SJCRH30 (cell line): ENCODE results near the gene DST. TPM values are rescaled to one million over a fixed set of nuclear protein-coding genes. Genes with fewer than 3 reads are reported as not detected.

Experiments
- DNase-seq, 2 experiments: peaks; one replicate each; pipeline ENCODE4 v3.0.0-alpha.2; 2015 to 2020
- H3K27ac ChIP-seq: fragments of 250-450 bp; sonication (Bioruptor Pico); 2 replicates; pipeline ENCODE4 v1.5.1; 2020; ENCODE audit warnings: mild to moderate bottlenecking, moderate library complexity
- H3K27me3 ChIP-seq: fragments of 250-450 bp; sonication (Bioruptor Pico); 2 replicates; pipeline ENCODE4 v1.5.1; 2020; ENCODE audit warnings: mild to moderate bottlenecking, moderate library complexity
- H3K36me3 ChIP-seq: fragments of 250-450 bp; sonication (Bioruptor Pico); 2 replicates; pipeline ENCODE4 v1.5.1; 2020; ENCODE audit warnings: mild to moderate bottlenecking, moderate library complexity
- H3K4me1 ChIP-seq: fragments of 250-450 bp; sonication (Bioruptor Pico); 2 replicates; pipeline ENCODE4 v1.5.1; 2020; ENCODE audit warnings: mild to moderate bottlenecking, moderate library complexity
- H3K4me3 ChIP-seq: fragments of 250-450 bp; sonication (Bioruptor Pico); 2 replicates; pipeline ENCODE4 v1.5.1; 2020; ENCODE audit warnings: mild to moderate bottlenecking, moderate library complexity
- H3K9me3 ChIP-seq: fragments of 250-450 bp; sonication (Bioruptor Pico); replicated peaks from 2 replicates; pipeline ENCODE4 v1.5.1; 2020; ENCODE audit warnings: mild to moderate bottlenecking, moderate library complexity
- total RNA-seq: library from RNA; depleted of rRNA; stranded (reverse); fragments of >200 nt; shearing (Covaris generic); gene quantifications from 2 replicates; pipeline ENCODE4 v1.2.3, GENCODE V29; 2014

Gene DST
- total RNA-seq, 1 experiment from 2014 or later: 87.9 TPM

DNA sequence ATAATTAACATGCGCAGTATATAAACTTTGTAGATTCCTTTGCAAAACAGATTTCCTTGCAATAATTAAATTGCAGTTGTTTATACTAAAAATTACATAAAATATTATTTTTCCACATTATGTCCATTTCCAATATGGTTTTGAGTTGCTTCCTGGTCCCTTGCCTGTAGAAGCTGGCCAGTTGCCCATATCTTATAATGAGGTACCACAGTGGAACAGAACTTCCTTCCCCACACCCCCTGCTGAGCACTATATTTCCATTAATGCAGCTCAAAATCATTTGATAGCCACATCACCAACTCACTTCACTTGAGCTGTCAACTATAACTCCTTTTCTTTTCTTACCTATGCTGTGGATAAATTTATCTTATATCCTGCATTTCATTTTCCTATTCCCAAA lies 194.6 kb downstream of the DST start:
- H3K36me3 ChIP-seq: 0 out of 2 replicates have a peak, but pooled peaks cover 2% of the 10 kb centered on the region
- H3K27me3 ChIP-seq: no peaks in the 10 kb centered on the region
- peak in 1 of 2 experiments; percentile 14 for DNase-seq
- no peaks in the 10 kb centered on the region for H3K4me1 ChIP-seq
- H3K9me3 ChIP-seq: no peaks in the 10 kb centered on the region
- no peak overlapping the region for H3K4me3 ChIP-seq
- H3K27ac ChIP-seq: no peak overlapping the region

DNA sequence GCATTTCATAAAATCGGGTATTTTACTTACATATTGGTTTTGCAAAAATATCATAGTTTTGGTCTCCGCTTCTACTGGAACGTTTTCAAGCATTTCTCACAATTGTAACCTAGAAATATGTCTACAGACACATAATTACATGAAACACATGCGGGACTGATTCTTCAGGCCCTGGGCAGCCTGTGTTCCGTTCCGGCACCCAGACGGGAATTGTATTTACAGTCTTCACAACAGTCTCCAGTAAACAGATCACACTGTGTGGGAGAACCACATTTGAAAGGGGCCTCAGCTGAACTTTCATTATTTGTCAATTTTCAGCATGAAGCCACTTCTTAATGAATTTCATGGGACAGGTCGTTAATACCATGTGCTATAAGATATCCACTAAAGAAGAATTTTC lies 196.9 kb downstream of the DST start:
- no peaks in the 10 kb centered on the region for H3K27me3 ChIP-seq

DNA sequence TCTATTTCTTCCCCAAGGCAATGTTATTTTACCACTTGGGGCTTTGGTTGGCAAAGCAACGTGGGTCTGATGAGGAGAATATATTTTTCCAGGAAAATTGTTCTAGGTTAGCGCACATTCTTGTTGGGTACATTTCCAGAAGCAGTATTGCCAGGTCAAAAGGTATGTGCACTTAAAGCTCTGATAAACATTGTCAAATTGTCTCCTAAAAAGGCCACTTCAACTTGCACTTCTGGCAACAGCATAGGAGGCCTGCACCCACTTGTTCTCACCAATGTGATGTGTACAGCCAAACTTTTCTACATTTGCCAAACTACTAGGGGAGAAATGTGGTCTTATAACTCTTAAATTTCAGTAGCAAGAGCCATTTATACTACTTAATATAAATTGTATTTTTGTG lies 197.8 kb downstream of the DST start:
- Histone ChIP-seq H3K36me3 (no peaks in the 10 kb centered on the region), H3K27ac (no peak overlapping the region), H3K9me3 (peaks cover under 1% of the 10 kb centered on the region), H3K27me3 (no peaks in the 10 kb centered on the region), H3K4me1 (no peaks in the 10 kb centered on the region), H3K4me3 (no peak overlapping the region)
- DNase-seq: no peak

More for the DNA sequence above, 196.9 kb downstream of the DST start:
- Histone ChIP-seq H3K4me3 (no peak overlapping the region), H3K9me3 (no peaks in the 10 kb centered on the region), H3K27ac (no peak overlapping the region), H3K36me3 (no peaks in the 10 kb centered on the region), H3K4me1 (no peaks in the 10 kb centered on the region)
- DNase-seq: no peak

DNA sequence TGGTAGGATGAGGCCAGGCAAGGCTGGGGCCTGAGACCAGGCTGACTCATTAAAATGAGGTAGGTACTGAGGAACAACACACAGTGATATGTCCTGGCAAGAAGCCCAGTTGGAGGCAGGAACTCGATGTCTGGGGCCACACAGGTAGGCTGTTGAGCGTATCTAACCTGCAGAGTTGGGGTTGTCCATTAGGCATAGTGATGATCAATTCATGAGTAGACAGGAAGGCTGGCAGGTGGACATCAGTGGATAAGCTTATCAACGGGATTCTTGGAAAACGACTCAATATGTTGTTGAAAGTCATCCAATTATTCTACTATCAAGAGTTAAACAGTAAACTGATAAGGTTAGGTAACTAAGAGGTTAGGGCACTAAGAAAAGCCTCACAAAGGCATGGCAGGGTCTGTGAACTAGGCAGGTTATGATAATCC lies 202.1 kb downstream of the DST start:
- no peak for DNase-seq
- Histone ChIP-seq H3K4me1 (no peaks in the 10 kb centered on the region), H3K27me3 (no peaks in the 10 kb centered on the region), H3K27ac (no peak overlapping the region), H3K9me3 (peaks cover 4% of the 10 kb centered on the region), H3K36me3 (no peaks in the 10 kb centered on the region), H3K4me3 (no peak overlapping the region)

DNA sequence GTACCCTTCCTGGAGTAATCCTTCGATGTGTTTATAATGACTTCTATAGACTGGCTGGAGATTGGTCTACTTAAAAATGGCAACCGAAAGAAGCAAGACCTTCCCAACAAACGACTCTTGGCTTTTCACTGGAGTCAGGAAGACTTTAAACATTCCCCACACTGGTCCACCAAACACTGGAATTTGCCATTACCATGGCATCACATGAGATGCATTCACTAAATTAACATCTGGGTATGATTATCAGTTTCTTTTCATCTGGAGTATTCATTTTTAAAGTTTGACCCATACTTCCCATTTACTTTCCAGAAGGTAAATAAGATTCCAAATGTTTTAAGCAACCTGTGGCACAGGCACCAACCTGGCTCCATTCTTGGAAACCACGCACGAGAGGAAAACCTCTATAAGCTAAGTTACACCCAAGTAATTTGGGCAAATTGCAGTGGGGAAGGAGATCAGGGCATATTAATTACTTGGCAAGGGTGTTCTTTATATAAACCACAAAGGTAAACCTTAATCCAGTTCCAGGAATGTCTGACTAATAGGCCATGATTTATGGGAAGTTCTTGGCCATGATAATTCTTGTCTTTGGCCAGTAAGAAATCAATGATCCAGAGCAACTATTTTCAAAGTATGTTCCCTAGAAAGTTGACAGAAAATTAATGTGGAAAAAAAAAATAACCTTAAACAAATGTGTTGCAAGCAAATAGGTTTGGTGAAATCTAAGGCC lies 205.4 kb downstream of the DST start:
- Histone ChIP-seq H3K4me1 (no peaks in the 10 kb centered on the region), H3K36me3 (no peaks in the 10 kb centered on the region), H3K4me3 (no peak overlapping the region), H3K27me3 (no peaks in the 10 kb centered on the region), H3K27ac (no peak overlapping the region), H3K9me3 (peaks cover 4% of the 10 kb centered on the region)
- no peak for DNase-seq

DNA sequence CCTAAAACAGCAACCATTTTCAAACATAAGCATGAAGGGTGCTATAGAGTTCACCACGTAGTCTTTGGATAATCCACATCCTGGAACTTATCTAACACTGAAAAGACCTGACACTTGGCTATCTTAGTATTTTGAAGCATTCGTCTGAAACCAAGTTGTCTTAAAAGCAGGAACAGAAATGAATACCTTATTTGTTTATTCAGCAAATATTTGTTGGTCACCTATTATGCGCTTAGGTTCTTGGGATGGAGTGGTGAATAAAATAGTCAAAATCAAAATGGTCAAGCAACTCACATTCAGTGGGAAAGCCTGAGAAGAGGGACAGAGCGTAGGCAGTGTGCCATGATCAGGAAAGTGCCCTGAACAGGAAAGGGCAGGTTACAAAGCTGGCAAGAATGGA lies 206.9 kb downstream of the DST start:
- Histone ChIP-seq H3K4me3 (no peak overlapping the region), H3K36me3 (no peaks in the 10 kb centered on the region), H3K27ac (no peak overlapping the region), H3K9me3 (peaks cover 4% of the 10 kb centered on the region), H3K4me1 (no peaks in the 10 kb centered on the region), H3K27me3 (no peaks in the 10 kb centered on the region)
- no peak for DNase-seq

DNA sequence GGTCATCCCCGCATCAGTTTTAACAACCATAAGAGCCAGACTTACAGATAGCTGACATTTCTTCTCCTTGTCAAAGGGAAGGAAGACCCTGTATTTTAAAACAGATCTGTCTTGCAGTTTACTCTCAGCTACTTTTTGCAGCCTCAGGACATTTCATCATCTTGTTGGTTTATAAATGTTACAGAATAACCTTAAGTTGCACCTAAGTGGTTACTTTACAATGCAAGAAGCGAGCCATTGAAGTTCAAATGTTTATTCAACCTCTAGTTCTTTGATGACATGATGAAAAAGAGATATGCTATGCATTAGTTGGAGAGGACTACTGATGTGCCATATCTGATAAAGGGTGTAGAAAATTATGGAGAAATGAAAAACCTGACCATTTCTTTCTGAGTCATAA lies 207.4 kb downstream of the DST start:
- Histone ChIP-seq H3K27me3 (no peaks in the 10 kb centered on the region), H3K9me3 (peaks cover 4% of the 10 kb centered on the region), H3K4me1 (no peaks in the 10 kb centered on the region), H3K36me3 (no peaks in the 10 kb centered on the region), H3K4me3 (no peak overlapping the region), H3K27ac (no peak overlapping the region)
- DNase-seq: no peak

DNA sequence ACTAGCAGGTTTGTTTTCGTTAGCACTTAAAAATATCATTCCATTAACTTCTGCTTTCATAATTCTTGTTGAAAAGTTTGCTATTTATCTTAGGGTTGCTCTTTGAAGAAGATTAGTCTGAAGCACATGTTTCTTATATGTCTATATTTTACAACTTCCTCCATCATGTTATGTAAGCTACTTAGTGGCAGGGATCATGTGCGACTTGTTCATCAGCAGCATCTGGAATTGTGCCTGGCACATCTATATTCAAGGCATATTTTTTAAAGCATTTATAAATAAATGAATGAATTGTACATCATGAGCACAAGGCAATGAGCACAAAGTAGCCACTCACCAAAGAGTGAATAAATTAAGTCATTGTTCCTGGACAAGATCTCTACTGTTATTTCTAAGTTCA lies 208.1 kb downstream of the DST start:
- Histone ChIP-seq H3K4me3 (no peak overlapping the region), H3K36me3 (no peaks in the 10 kb centered on the region), H3K27ac (no peak overlapping the region), H3K9me3 (peaks cover 1% of the 10 kb centered on the region), H3K4me1 (no peaks in the 10 kb centered on the region), H3K27me3 (no peaks in the 10 kb centered on the region)
- no peak for DNase-seq

DNA sequence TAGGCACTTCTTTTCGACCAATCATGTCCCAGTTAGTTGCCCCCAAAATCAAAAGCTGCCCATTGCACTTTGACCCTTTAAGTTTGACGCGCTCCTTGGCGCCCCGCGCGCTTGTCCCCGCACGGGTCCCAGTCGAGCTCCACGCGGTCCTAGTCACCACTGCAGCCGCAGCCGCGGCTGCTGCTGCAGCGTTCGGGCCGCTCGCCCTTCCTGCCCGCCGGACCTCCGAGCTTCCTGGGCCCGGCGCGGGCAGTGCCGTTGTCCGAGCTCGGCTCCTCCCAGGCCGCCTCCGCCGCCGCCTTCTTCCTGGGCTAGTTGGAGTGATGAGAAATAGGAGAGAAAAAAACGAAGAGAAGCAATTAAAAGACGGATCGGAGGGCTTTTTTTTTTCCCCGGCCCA lies 209.6 kb downstream of the DST start:
- no peak overlapping the region for H3K4me3 ChIP-seq
- DNase-seq: no peak
- H3K4me1 ChIP-seq: no peaks in the 10 kb centered on the region
- no peaks in the 10 kb centered on the region for H3K9me3 ChIP-seq
- no peak overlapping the region for H3K27ac ChIP-seq
- no peaks in the 10 kb centered on the region for H3K27me3 ChIP-seq
- H3K36me3 ChIP-seq: no peaks in the 10 kb centered on the region

DNA sequence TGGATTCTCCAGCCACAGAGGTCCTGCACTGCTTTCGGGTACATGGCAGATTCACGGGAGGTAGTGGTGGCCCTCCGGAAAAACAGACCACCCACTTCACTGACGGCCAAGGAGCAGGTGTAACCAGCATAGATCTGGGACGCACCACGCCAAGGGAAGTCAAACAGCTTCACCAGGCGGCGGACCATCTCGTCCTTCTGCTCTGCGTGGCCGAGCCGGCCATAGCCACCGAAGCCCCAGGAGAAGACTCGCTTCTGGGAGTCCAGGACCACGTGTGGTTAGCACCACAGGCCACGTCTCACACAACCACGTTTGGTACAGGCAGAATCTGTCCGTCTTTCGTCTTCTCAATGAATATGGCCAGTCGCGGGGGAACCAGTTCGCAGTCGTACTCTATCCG lies 210.5 kb downstream of the DST start:
- DNase-seq: no peak

DNA sequence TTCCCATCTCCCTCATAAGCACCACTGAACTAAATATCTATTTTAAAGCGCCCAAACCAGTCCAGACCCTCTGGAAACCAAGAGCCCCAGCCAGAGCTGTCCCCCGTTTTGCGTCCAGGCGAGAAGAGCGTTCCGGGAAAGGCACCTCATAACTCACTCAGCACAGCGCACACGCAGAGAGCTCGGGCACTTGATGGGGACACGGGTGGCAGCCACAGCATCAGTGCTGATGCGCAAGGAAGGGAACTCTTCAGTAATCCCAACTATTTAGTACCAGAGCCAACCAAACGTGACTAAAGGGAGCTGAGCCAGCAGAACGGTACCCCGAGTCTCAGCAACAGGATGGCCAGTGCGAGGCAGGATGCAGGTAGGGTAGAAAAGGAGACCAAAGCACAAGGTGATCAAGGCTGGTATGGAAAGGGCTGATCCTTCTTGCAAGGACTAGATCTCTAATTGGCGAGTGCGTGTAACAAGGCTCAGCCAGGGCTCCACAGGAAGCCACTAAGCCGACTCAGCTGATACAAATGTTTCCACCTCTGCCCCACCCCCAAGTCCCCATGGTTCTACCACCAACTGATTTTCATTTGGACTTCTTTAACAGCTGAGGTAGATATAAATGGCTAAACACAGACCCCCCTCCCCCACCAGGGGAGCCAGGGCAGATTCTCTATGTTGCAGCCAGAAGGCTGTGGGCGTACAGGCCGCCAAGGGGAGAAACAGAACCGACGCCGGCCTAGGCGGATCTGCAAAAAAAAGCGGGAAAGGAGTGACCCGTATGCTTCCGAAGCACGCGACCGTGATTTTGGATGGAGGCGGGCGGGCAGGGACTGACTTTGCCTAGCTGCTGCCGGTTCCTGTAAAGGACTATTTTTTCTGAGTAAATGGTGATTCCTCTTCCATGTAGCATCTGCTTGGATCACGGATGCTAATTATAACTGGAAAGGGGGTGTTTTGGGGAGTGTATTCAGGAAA lies 211.8 kb downstream of the DST start:
- H3K27me3 ChIP-seq: no peaks in the 10 kb centered on the region
- DNase-seq: no peak
- H3K27ac ChIP-seq: no peak overlapping the region
- no peaks in the 10 kb centered on the region for H3K9me3 ChIP-seq
- no peaks in the 10 kb centered on the region for H3K36me3 ChIP-seq
- no peaks in the 10 kb centered on the region for H3K4me1 ChIP-seq
- no peak overlapping the region for H3K4me3 ChIP-seq

More for the DNA sequence above, 210.5 kb downstream of the DST start:
- Histone ChIP-seq H3K9me3 (no peaks in the 10 kb centered on the region), H3K27ac (no peak overlapping the region), H3K27me3 (no peaks in the 10 kb centered on the region), H3K4me3 (no peak overlapping the region), H3K4me1 (no peaks in the 10 kb centered on the region), H3K36me3 (no peaks in the 10 kb centered on the region)

DNA sequence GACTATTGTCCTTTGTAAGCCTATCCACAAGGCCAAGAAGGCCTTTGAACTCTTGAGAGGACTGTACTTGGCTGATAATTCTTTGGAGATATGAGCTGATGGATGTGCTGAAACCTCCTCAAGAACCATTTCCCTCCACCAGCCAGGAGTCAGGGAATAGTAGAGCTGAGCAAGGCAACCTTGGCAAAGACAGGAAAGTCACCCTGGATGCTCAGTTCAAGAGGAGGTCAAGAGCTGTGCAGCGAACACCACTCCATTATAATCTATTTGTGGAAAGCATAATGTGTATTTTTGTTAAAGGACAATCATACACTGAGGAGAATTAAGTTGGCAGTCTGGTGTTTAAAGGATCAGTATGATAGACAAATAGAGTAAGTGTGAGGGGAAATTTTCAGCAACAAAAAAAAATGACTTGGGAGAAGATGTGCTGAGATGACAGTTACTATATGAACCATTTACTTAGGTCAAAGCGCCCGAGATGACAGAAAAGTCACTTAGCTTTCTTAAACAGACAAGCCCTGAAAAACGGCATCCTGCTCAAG lies 218.1 kb downstream of the DST start:
- Histone ChIP-seq H3K9me3 (no peaks in the 10 kb centered on the region), H3K36me3 (no peaks in the 10 kb centered on the region), H3K4me1 (no peaks in the 10 kb centered on the region), H3K27ac (no peak overlapping the region), H3K27me3 (no peaks in the 10 kb centered on the region), H3K4me3 (no peak overlapping the region)
- no peak for DNase-seq

DNA sequence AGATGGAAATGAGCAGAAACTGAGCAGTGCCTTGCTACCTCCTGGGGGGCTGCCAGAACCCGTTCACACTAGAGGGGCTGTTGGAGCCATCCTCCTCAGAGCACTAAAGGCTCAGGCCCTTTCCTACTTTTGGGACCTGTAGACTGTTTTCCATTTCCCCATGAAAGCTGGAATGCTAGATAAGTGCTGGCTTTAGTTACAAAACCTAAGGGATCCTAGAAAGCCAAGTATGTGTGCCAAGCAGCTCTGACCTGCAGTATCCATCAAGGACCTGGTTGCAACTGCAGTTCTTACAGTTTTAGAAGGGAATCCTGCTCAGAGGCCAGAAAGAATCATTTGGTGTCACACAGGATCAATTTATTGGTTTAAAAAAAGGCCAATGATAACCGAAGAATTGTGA lies 218.6 kb downstream of the DST start:
- DNase-seq: no peak
- no peaks in the 10 kb centered on the region for H3K9me3 ChIP-seq
- no peaks in the 10 kb centered on the region for H3K36me3 ChIP-seq
- H3K4me3 ChIP-seq: no peak overlapping the region
- H3K27ac ChIP-seq: no peak overlapping the region
- H3K27me3 ChIP-seq: no peaks in the 10 kb centered on the region
- no peaks in the 10 kb centered on the region for H3K4me1 ChIP-seq

DNA sequence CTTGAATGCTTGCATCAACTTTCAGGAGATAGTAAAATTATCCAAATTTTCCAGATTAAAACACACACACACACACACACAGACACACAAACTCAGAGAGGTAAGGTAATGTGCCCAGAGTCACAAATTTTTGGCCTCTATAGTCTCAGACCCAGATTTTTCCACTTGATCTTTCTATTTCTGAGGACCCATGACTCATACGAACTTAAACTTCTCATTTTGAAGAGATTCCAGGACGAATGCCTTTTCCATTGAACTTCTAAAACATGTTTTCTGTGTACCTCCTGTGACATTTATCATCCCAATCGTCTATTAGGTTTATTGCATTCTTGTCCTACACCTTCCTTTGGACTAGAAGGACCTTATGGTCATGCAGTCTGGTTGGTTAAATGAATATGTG lies 222.4 kb downstream of the DST start:
- no peak for DNase-seq
- Histone ChIP-seq H3K4me3 (no peak overlapping the region), H3K27ac (no peak overlapping the region), H3K27me3 (no peaks in the 10 kb centered on the region), H3K9me3 (no peaks in the 10 kb centered on the region), H3K36me3 (no peaks in the 10 kb centered on the region), H3K4me1 (no peaks in the 10 kb centered on the region)

DNA sequence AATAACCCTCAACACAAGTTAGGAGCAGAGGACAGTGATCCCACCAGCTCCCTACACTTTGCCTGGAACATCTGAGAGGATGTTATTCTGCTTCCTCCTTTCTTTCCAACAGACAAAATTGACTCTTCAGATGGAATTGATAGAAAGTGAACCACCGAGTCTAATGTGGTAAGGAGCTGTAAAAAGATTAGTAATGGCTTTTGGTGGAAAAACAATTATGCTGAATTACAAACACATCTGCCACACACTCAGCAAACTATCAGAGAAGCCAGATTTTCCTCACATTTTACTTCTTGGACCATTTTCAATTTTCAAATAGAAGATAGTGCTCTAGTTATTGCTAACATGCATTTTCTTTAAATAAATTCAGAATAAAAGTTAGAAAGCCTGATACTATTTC lies 223.5 kb downstream of the DST start:
- no peak overlapping the region for H3K4me3 ChIP-seq
- no peak for DNase-seq
- H3K9me3 ChIP-seq: no peaks in the 10 kb centered on the region
- no peaks in the 10 kb centered on the region for H3K4me1 ChIP-seq
- no peaks in the 10 kb centered on the region for H3K27me3 ChIP-seq
- no peak overlapping the region for H3K27ac ChIP-seq
- no peaks in the 10 kb centered on the region for H3K36me3 ChIP-seq
